Gastrocnemius medialis (tissue), 4 donors: ENCODE measurements around the gene ATXN1. TPM values are rescaled to one million over a fixed set of nuclear protein-coding genes. Genes with fewer than 3 reads are reported as not detected.
A peak's percentile ranks its signal among the peaks of the same experiment; 100 is the strongest.

Experiments used
- ATAC-seq, 2 donors: fragments of 150-250 bp; one replicate each; pipeline ENCODE4 v1.9.1; 2016
- DNase-seq, 2 donors: peaks; one replicate each; pipeline ENCODE4 v3.0.0-alpha.2; 2019
- H3K27ac ChIP-seq, 4 donors: fragments of 200-600 bp; sonication (generic); 1 replicate in 1 of 4; 2 replicates in 3 of 4; pipeline ENCODE4 v1.5.1; 2016 to 2018; ENCODE audit warnings: mild to moderate bottlenecking in 2 of 4, moderate library complexity in 1 of 4
- H3K27me3 ChIP-seq, 3 donors: fragments of 200-600 bp; sonication (generic) in 2 of 3; 1 replicate in 1 of 3; 2 replicates in 2 of 3; pipeline versions ENCODE4 v1.5.1 to v1.6.0; 2016 to 2019; ENCODE audit warnings: mild to moderate bottlenecking in 1 of 3, moderate library complexity in 1 of 3
- H3K36me3 ChIP-seq, 2 donors: fragments of 200-600 bp; sonication (generic) in 1 of 2; one replicate each; pipeline ENCODE4 v1.5.1; 2017 to 2018
- H3K4me1 ChIP-seq, 2 donors: fragments of 200-600 bp; sonication (generic) in 1 of 2; one replicate each; pipeline ENCODE4 v1.5.1; 2016 to 2017; ENCODE audit warnings: mild to moderate bottlenecking in 2 of 2
- H3K4me3 ChIP-seq, 4 donors: fragments of 200-600 bp; sonication (generic) in 3 of 4; 1 replicate in 1 of 4; 2 replicates in 3 of 4; pipeline ENCODE4 v1.5.1; 2016 to 2019; ENCODE audit warnings: mild to moderate bottlenecking in 2 of 4
- H3K9me3 ChIP-seq, 3 donors: fragments of 200-600 bp; sonication (generic) in 2 of 3; 1 replicate in 1 of 3; 2 replicates in 2 of 3; pipeline ENCODE4 v1.5.1; 2016 to 2019
- CTCF ChIP-seq, 5 experiments: fragments of 450-650 bp in 3 of 5; fragments of 200-600 bp in 2 of 5; sonication (generic) in 2 of 5; IDR thresholded peaks in 4 of 5; conservative IDR thresholded peaks in 1 of 5; 1 replicate in 4 of 5; 2 replicates in 1 of 5; pipeline ENCODE4 v1.5.1; 2016 to 2019; ENCODE audit warnings: antibody characterized with exemption in 5 of 5, mild to moderate bottlenecking in 3 of 5, moderate library complexity in 3 of 5
- POLR2A ChIP-seq, 2 donors: fragments of 450-650 bp; IDR thresholded peaks; one replicate each; pipeline ENCODE4 v1.6.1; 2017; ENCODE audit warnings: antibody characterized with exemption in 2 of 2, mild to moderate bottlenecking in 2 of 2, moderate library complexity in 2 of 2
- in situ Hi-C, 4 donors: fragments of 200-750 bp; cut with MboI; loops; one replicate each; pipeline versions ENCODE4 v1.15.0 to v1.8.0; 2017; ENCODE audit warnings: low sequenced_read_pairs in 4 of 4
- intact Hi-C: fragments of 100-400 bp; cut with DNase I; formaldehyde crosslinking; loops from one replicate; pipeline ENCODE4 v1.15.1; 2023; ENCODE audit warnings: low total_unique reads
- total RNA-seq, 4 donors: library from RNA; depleted of rRNA; stranded (reverse); fragments of >200 nt; gene quantifications; one replicate each; pipeline versions ENCODE4 v1.1.0 to v1.2.3, GENCODE V29; 2016

ATXN1 gene
- total RNA-seq, 4 donors from 2014 or later = 21.8 to 42.9 (median 33.1) TPM

DNA sequence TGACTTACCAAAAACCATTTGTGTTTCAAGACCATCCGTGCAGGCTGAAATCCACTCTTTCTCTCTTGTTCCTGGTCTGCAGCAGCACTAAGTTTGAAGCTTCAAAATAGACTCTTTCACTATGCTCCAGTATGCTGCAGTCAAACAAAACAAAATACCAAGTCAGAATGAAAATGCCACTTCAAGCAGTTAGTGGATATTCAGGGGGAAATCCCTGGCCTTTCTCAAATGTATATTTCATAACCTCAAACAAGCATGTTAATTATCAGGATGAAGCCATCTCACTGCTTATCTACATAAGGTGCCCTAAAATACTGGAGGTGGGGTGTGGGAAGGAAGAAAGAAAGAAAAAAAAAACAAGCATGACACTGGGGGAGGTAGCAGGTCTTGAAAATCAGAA, 103.5 kb downstream of the ATXN1 start:
- Histone ChIP-seq H3K36me3 (no peaks in the 10 kb centered on the region), H3K27me3 (no peaks in the 10 kb centered on the region), H3K4me1 (peaks cover 26 to 31% of the 10 kb centered on the region in 2 donors), H3K27ac (peak overlapping the region in 1 of 4 donors; percentile 58), H3K4me3 (no peak overlapping the region), H3K9me3 (no peaks in the 10 kb centered on the region)
- DNase-seq (no peak), ATAC-seq (no peak)
- TF ChIP-seq CTCF (IDR thresholded peaks at IDR 0.05 in 4 of 5, conservative IDR thresholded peaks at IDR 0.05 in 1 of 5) (no peak), POLR2A (IDR thresholded peaks at IDR 0.05) (no peak)
- in situ Hi-C loops (no loop called here), intact Hi-C loops (loop anchor here (2.0 kb wide), 2 partner anchors 23 to 105 kb away; no protein-coding TSS in a partner anchor)

GRCh38 chr6:16656451-16656850, 104.8 kb downstream of the ATXN1 start:
- in situ Hi-C loops = no loop called here
- intact Hi-C loops = no loop called here
- peaks cover 28 to 33% of the 10 kb centered on the region in 2 donors for H3K4me1 ChIP-seq

DNA sequence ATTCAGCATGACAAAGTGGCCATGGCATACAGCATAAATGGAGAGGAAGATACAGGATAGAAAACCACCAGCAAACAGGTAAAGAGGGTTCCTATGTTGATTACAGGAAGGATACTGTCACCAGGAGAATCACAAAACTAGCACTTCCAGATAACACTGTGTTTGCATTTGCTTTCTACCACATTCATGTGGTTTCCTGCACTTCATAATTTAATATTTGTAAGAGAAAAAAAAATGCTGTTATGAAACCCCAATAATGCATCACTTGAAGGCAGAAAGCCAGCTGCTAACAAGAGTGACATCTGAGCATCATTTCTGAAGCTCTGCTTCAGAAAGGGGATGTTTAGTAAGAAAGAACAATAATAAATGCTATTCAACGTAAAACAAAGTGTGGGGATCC, 106.6 kb downstream of the ATXN1 start:
- Histone ChIP-seq H3K4me1 (peaks cover 28 to 33% of the 10 kb centered on the region in 2 donors), H3K36me3 (no peaks in the 10 kb centered on the region), H3K27ac (no peak overlapping the region), H3K27me3 (no peaks in the 10 kb centered on the region), H3K9me3 (no peaks in the 10 kb centered on the region), H3K4me3 (no peak overlapping the region)
- intact Hi-C loops = no loop called here
- TF ChIP-seq POLR2A (IDR thresholded peaks at IDR 0.05) (no peak), CTCF (IDR thresholded peaks at IDR 0.05 in 4 of 5, conservative IDR thresholded peaks at IDR 0.05 in 1 of 5) (no peak)
- no peak for DNase-seq
- in situ Hi-C loops = no loop called here
- ATAC-seq = no peak

More at GRCh38 chr6:16656451-16656850, 104.8 kb downstream of the ATXN1 start:
- no peak for TF ChIP-seq POLR2A (IDR thresholded peaks at IDR 0.05)
- no peak for TF ChIP-seq CTCF (IDR thresholded peaks at IDR 0.05 in 4 of 5, conservative IDR thresholded peaks at IDR 0.05 in 1 of 5)
- Histone ChIP-seq H3K27me3 (no peaks in the 10 kb centered on the region), H3K27ac (no peak overlapping the region), H3K9me3 (no peaks in the 10 kb centered on the region), H3K36me3 (no peaks in the 10 kb centered on the region), H3K4me3 (no peak overlapping the region)
- DNase-seq = no peak
- ATAC-seq = no peak

DNA sequence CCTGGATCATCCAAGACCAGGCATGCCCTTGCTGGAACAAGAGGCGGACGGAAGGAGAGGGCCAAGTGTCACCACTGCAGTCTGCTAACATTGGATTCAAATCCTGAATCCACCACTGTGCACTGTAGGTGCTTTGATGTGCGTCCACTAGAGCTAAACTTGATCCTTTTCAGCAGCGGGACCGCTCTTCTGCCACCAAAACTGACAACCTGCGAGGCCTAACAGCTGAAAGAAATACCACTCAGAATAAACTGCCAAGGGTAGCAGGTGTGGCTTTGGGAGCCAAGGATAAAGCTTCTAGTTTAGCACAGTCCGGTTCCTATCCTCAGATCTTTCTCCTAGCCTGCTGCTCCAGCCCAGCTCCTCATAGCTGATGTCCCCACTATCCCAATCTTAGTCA, 108.0 kb downstream of the ATXN1 start:
- no peak for TF ChIP-seq POLR2A (IDR thresholded peaks at IDR 0.05)
- TF ChIP-seq CTCF (IDR thresholded peaks at IDR 0.05 in 4 of 5, conservative IDR thresholded peaks at IDR 0.05 in 1 of 5) = no peak
- H3K36me3 ChIP-seq = no peaks in the 10 kb centered on the region
- ATAC-seq = peak; percentile 89 to 96
- no peaks in the 10 kb centered on the region for H3K9me3 ChIP-seq
- H3K27ac ChIP-seq = peak overlapping the region; percentile 43 to 66 (median 48)
- H3K4me3 ChIP-seq = no peak overlapping the region
- no peaks in the 10 kb centered on the region for H3K27me3 ChIP-seq
- peak; percentile 39 to 73 for DNase-seq
- intact Hi-C loops (no loop called here), in situ Hi-C loops (no loop called here)
- peaks cover 18 to 21% of the 10 kb centered on the region in 2 donors for H3K4me1 ChIP-seq

- Histone ChIP-seq H3K27ac (no peak overlapping the region), H3K27me3 (no peaks in the 10 kb centered on the region), H3K36me3 (no peaks in the 10 kb centered on the region), H3K9me3 (no peaks in the 10 kb centered on the region), H3K4me3 (no peak overlapping the region), H3K4me1 (peaks cover 14 to 15% of the 10 kb centered on the region in 2 donors)
- intact Hi-C loops = no loop called here
- TF ChIP-seq POLR2A (IDR thresholded peaks at IDR 0.05) = no peak
- no peak for TF ChIP-seq CTCF (IDR thresholded peaks at IDR 0.05 in 4 of 5, conservative IDR thresholded peaks at IDR 0.05 in 1 of 5)
- DNase-seq = no peak
- no peak for ATAC-seq
- in situ Hi-C loops = no loop called here
These were observed 109.4 kb downstream of the ATXN1 start for GRCh38 chr6:16651871-16652270.
